SK-N-DZ (cell line): Measurements from ENCODE around the gene GIT1.

Experiments used
- DNase-seq: peaks from one replicate; pipeline ENCODE4 v3.0.0-alpha.2; 2015; ENCODE audit warnings: low spot score

The GIT1 gene

GRCh38 chr17:29615492-29616299, 26.2 kb upstream of the GIT1 start:
- DNase-seq = no peak

DNA sequence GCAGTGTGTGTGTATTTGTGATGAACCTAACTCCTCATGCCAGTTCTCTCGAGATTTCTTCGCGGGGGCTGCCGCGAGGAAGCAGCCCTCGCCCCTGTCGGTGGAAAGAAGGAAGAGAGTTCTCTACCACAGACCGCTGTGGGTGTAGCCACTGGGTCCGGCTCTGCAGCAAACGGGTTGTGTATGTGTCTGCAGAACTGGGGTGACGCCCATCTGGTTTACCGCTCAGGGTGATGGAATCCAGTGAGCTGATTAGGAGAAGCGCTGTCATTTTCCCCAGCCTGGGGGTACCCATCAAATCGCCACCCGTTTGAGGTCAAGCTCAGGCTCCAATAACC, 25.6 kb upstream of the GIT1 start:
- DNase-seq = no peak

DNA sequence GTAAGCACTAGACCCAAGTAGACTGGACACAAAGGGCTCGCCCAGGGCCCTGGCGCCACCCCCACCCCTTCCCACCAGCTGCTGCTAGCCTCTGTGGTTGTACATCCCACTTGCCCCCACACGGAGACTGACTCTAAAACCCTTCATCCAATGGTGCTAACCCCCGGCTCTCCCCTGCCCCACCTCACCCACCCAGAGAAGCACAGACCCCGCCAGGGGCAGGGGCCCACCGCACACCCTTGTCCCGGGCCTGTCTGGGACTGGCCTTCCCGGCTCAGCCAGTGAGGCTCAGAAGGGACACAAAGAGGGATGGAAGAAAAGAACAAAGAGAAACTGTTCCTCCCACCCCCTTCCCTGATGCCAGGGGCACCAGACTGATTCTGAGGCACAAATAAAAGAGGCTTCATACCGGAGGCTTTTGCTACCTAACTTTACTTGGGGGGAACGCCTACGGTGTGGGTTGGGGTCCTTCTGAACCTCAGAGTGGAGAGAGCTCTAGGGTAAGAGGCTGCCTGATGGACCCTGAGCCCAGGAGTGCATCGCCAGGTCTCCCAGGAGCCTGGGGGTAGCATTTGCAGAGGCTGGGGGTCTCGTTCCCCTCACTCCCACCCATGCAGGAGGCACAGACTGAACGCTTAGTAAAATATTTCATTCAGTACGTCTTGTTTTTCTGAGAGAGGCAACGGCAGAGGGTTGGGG, 25.1 kb upstream of the GIT1 start:
- no peak for DNase-seq

DNA sequence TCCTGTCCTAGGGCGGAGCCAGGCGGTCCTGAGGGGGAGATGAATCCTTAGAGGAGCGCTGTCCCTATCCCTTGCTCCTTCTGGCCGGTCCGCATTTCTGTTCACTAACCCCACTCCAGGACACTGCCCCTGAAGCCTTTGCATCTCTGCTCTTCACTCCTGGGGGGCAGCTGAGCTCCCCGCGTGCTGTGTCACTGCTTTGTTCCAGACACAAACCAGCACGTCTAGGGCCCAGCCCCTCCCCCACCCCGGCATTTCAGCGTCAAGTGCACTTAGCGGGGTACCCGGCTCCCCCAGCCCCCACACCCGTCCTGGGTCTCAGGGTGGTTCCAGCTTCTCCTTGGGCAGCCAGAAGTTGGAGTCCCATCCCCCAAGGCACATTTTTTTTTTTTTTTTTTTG, 24.4 kb upstream of the GIT1 start:
- no peak for DNase-seq

DNA sequence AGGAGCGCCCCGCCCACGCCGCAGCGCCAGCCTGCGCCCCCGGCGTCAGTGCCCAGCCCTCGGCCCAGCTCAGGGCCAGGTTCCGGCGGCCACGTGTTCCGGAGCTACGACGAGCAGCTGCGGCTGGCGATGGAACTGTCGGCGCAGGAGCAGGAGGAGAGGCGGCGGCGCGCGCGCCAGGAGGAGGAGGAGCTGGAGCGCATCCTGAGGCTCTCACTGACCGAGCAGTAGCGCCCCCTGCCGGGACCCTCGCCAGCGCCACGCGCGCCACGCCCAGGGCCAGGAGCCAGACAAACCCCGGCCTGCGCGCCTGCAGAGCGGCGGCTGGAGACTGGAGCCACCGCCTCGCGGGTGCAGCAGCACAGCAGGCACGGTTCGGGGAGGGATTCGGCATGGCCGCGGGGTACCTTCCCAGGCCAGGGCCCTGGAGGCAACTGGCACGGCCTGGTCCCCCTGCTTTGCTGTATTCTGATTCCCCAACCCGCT, 23.9 kb upstream of the GIT1 start:
- DNase-seq = no peak

- DNase-seq = no peak
These were observed 23.2 kb upstream of the GIT1 start for GRCh38 chr17:29612404-29613280.

DNA sequence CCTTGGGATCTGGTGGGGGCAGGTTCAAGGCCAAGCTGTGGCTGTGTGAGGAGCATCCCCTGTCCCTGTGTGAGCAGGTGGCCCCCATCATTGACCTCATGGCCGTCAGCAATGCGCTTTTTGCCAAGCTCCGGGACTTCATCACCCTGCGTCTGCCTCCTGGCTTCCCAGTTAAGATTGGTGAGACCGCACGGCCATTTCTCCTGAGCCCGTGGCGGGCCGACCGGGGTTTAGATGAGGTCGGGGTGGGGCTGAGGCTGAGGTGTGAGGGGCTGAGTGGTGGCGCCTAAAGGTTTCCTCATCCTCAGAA, 22.6 kb upstream of the GIT1 start:
- no peak for DNase-seq

- no peak for DNase-seq
These were observed 22.1 kb upstream of the GIT1 start for GRCh38 chr17:29611351-29612093.

- DNase-seq = no peak
These were observed 20.9 kb upstream of the GIT1 start for GRCh38 chr17:29610395-29610794.

DNA sequence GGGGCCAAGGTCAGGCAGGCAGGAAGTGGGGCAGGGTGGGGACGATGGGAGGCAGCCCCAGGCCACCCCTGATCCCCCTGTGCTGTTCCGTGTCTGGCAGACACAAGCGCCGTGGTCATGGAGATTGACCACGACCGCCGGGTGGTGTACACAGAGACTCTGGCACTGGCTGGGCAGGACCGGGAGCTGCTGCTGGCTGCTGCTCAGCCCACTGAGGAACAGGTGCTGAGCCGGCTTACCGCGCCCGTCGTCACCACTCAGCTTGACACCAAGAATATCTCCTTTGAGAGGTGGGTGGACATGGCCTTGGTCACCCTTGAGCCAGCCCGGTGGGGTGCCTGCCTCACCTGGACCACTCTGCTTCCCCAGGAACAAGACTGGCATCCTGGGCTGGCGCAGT, 19.5 kb upstream of the GIT1 start:
- no peak for DNase-seq

DNA sequence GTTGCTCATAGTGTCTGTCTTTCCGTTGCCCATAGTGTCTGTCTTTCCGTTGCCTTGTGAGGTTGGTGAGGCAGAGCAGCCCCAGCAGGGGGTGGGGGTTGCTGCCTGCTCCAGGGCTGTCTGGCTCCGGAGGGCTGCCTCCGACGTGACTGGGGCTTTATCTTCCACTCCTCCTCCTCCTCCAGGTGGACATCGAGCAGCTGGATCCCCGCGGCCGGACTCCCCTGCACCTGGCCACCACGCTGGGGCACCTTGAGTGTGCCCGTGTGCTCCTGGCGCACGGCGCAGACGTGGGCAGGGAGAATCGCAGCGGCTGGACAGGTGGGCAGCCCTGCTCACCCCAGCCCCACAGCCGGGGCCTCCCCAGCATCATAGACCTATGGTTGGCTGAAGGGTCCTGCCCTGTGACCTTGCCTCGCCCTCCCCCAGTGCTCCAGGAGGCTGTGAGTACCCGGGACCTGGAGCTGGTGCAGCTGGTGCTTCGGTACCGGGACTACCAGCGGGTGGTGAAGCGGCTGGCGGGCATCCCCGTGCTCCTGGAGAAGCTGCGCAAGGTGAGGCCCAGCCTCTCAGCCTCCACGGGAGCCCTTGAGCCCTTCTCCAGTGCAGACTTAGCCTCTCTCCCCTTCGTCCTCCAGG, 18.2 kb upstream of the GIT1 start:
- DNase-seq = no peak

GRCh38 chr17:29603109-29603674, 13.7 kb upstream of the GIT1 start:
- no peak for DNase-seq

GRCh38 chr17:29597361-29598172, 8.1 kb upstream of the GIT1 start:
- peak; percentile 59 for DNase-seq

- no peak for DNase-seq
These were observed 7.4 kb upstream of the GIT1 start for GRCh38 chr17:29596811-29597210.

- no peak for DNase-seq
These were observed 6.7 kb upstream of the GIT1 start for GRCh38 chr17:29595943-29596774.

DNA sequence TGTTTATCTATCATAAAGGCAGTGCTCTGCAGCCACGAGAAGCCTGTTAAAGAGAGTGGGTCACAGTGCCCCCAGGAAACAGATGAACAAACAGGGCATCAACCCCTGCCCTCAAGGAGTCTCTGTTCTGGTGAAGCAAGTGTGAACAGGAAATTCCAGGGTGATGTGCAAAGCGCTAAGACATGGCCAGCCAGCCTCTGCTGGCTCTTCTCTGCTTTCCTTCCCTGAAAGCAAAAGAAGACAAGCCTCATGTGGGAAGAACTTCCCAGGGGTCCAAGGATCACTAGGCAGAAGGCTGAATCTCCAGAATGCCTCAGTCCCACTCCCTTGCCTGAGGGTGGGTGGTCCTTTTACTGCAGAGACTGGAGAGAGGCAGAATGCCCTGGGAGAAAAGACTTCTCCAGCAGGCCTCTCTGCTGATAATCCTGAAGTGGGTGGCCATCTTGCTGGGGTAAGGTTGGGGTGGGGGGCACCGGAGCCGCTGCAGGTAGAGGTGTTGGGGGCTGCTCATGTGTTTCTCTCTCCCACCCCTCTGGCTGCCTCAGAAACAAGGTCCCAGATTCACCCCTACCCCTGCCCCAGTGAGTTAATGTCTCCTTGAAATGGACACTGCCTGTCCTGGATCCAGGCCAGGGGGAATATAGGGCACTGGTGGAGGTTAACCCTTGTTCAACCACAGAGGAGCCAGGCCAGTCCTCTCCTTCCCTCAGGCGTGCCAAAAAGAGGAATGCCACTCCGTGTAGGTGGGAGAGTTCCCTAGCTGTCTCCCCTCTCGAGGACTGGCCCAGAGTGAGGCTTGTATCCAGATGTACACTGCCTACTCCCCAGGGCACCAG, 5.9 kb upstream of the GIT1 start:
- no peak for DNase-seq

DNA sequence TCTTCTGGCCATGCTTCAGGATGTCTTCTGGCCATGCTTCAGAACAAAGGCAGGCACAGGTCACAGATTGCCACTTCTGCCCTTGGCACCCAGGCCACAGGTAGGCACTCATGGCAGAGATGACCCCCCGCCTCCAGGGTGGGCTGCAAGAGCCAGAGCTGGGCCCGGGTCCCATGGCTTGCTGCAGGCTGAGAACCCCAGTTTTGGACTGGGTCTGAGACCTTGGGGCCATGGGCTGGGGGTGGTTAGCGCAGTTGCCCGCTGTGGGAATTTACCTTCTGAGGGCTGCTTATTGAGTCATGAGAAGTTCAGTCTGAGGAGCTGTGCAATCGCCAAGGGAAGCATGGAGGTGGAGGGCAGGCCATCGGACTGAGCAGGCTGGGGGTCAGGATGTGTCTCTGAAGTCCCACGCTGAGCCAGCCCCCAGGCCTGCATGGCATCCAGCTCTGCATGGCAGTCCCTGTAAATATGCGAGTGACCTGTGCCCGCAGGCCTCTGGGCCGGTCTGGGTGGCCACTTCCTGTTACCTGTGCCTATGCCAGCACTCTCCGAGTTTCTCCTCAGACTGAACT, 5.2 kb upstream of the GIT1 start:
- DNase-seq = no peak
